ENCODE results near the gene DNALI1.
"Not testable (repeated sequence)": the region's sequence is repeated elsewhere in the genome, so short reads cannot be mapped to it uniquely, and the experiment has no call there.

The DNALI1 gene

DNA sequence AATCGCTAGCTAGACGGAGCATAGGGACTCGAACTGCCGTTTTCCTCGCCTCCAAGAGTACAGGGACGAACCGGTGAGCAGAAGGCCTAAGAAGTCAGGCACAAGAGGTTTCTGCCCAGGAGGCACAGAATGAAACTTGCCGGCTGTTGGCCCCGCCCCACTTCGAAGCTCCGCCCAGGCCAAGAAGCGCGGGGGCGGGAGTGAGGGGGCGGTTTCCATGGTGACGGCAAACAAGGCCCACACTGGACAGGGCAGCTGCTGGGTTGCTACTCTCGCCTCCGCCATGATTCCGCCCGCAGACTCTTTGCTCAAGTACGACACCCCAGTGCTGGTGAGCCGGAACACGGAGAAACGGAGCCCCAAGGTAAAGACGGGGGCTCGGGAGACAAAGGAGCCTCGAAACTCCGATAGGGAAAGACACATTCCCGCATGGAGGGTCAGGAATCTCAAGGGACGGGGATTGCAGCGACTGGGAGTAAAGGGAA, at the start of gene DNALI1:
DNALI1 (plus strand) TSS at position 229 of the 485 bp plus-strand sequence; CDS start at position 284, 55 bp downstream.
- no peak for DNase-seq (ENCODE audit: low read depth in 1 of 2, low spot score in 1 of 2)

DNA sequence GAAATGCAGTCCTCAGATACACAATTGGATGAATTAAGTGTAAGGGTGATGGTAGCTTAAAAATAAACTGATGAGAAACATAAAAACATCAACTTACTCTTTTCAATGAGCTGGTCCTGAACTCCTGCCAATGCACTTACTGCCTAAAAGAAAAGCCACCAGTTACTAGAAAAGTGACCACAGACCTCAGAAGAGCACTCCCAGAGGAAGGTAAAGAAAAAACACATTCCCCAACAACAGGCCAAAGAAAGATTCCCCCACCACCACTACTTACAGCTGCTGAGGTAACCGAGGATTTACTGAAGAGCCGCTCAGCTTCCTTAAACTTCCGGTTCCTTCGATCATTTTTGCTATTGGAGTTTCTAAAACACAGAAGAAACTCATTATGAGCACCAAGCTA, 47.6 kb upstream of the DNALI1 start:
- no peak for DNase-seq (ENCODE audit: low read depth in 1 of 2, low spot score in 1 of 2)

GRCh38 chr1:37513795-37514349, 42.9 kb upstream of the DNALI1 start:
- peak in 1 of 2 donors; percentile 50 for DNase-seq (ENCODE audit: low read depth in 1 of 2, low spot score in 1 of 2)

GRCh38 chr1:37514350-37515184, 42.2 kb upstream of the DNALI1 start, which contains the start of gene MEAF6:
MEAF6 (minus strand) TSS chr1:37514766; CDS start chr1:37514746, 20 bp downstream.
- DNase-seq (ENCODE audit: low read depth in 1 of 2, low spot score in 1 of 2) = peak; percentile 64 to 81

- DNase-seq (ENCODE audit: low read depth in 1 of 2, low spot score in 1 of 2) = no peak
Measured at GRCh38 chr1:37515185-37516034, 41.3 kb upstream of the DNALI1 start.

GRCh38 chr1:37517569-37517968, 39.2 kb upstream of the DNALI1 start:
- DNase-seq (ENCODE audit: low read depth in 1 of 2, low spot score in 1 of 2) = no peak

DNA sequence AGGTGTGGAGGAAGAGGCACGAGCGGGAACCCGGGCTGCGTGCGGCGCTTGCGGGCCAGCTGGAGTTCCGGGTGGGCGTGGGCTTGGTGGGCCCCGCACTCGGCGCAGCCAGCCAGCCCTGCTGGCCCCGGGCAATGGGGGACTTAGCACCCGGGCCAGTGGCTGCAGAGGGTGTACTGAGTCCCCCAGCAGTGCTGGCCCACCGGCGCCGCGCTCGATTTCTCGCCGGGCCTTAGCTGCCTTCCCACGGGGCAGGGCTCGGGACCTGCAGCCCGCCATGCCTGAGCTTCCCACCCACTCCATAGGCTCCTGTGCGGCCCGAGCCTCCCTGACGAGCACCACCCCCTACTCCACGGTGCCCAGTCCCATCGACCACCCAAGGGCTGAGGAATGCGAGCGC, 38.5 kb upstream of the DNALI1 start:
- not testable (repeated sequence) for DNase-seq (ENCODE audit: low read depth in 1 of 2, low spot score in 1 of 2)

- DNase-seq (ENCODE audit: low read depth in 1 of 2, low spot score in 1 of 2) = peak in 1 of 2 donors; percentile 4
Measured at GRCh38 chr1:37518929-37519328, 37.8 kb upstream of the DNALI1 start.

DNA sequence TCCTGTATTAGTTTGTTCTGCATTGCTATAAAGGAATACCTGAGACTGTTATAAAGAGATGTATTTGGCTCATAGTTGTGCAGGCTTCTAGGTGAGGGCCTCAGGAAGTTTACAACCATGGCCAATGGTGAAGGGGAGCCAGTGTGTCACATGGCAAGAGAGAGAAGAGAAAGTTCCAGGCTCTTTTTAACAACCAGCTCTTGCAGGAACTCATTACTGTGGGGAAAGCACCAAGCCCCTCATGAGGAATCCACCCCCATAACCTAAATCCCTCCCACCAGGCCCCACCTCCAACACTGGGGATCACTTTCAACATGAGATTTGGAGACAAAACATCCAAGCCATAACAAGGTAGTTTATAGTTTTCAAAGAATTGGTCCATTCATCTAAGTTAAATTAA, 37.1 kb upstream of the DNALI1 start:
- no peak for DNase-seq (ENCODE audit: low read depth in 1 of 2, low spot score in 1 of 2)

GRCh38 chr1:37529888-37530287, 26.9 kb upstream of the DNALI1 start:
- not testable (repeated sequence) for DNase-seq (ENCODE audit: low read depth in 1 of 2, low spot score in 1 of 2)

DNA sequence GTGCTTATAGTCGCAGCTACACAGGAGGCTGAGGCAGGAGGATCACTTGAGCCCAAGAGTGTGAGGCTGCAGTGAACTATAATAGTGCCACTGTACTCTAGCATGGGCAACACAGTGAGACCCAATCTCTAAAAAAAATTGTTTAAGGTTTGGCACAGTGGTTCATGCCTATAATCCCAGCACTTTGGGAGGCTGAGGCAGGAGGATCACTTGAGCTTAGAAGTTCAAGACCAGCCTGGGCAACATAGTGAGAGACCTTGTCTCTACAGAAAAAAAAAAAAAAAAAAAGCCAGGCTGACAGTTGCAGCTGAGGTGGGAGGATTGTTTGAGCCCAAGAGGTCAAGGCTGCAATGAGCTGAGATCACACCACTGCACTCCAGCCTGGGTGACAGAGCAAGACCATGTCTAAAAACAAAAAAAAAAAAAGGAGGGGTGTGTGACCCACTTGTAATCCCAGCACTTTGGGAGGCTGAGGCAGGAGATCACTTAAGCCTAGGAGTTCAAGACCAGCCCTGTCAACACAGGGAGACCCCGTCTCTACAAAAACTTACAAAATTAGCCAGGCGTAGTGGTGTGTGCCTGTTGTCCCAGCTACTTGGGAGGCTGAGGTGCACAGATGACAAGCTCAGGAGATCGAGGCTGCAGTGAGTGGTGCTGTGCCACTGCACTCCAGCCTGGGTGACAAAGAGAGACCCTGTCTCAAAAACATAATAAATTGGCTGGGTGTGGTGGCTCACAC, 24.2 kb upstream of the DNALI1 start:
- not testable (repeated sequence) for DNase-seq (ENCODE audit: low read depth in 1 of 2, low spot score in 1 of 2)

DNA sequence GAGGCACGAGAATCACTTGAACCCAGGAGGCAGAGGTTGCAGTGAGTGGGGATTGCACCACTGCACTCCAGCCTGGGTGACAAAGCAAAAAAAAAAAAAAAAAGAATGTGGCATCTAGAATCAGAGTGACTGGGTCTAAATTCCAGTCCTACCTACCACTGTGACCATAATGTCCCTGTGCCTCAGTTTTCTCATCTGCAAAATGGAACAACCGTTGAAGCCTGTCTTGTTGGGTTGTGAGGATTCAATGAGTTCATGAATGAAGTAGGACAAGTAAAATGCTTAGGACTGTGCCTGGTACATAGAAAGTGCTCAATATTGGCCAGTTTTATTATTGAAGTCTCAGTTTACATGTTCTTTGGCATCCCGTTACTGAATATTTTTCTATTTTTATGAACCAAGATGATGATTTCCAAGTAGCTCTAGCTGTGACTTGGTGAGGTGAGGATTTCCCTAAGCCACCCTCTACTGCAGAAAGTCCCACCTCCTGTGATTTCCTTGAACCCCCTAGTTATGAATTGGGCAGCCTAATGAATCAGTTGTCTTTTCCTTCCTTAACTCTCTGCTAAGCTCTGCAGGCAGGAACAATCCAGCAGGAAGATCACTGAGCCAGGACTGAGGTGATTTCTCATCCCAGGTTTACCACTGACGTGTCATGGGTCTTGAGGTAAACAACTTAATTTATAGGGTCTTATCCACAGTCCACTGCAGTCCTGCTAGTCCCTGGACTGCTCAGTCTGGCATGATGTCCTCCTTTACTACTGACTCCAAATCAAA, 23.2 kb upstream of the DNALI1 start:
- no peak for DNase-seq (ENCODE audit: low read depth in 1 of 2, low spot score in 1 of 2)

GRCh38 chr1:37537378-37537777, 19.4 kb upstream of the DNALI1 start:
- no peak for DNase-seq (ENCODE audit: low read depth in 1 of 2, low spot score in 1 of 2)

- DNase-seq (ENCODE audit: low read depth in 1 of 2, low spot score in 1 of 2) = not testable (repeated sequence)
Measured at GRCh38 chr1:37539154-37539553, 17.6 kb upstream of the DNALI1 start.

DNA sequence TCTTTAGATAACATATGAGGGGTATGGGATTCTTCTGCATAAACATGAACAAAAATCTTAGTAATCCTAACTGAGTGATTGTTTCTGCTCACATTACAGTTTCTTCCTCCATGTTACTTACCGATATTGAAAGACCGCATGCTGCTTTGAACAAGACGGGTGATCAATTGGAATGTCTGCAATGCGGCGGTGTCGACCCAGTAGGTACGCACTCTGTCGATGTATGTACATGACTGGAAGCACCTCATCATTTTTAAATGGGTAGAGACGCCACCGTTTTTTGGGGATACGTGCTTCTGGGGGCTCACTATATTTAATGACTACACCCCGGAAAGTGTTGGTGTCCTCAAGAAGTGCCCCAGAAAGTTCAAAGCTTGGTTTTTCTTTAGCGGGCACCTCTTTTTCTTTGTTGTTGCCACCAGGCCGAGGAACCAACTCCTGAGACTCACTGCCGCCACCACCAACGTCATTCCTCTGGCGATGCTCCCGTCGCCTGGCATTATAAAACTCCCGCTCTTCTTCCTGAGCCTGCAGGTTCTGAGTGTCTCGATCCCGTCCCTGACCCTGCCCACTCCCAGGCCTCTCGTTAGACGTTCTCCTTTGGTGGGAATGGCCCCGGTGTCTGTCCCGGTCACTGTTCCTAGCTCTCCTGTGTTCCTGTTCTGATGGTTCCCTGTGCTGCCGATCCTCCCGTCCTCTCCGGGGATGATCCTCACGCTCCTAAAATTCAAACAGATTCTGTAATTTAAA, 16.5 kb upstream of the DNALI1 start:
- DNase-seq (ENCODE audit: low read depth in 1 of 2, low spot score in 1 of 2) = no peak

- DNase-seq (ENCODE audit: low read depth in 1 of 2, low spot score in 1 of 2) = no peak
Measured at GRCh38 chr1:37544530-37544929, 12.2 kb upstream of the DNALI1 start.

- DNase-seq (ENCODE audit: low read depth in 1 of 2, low spot score in 1 of 2) = no peak
Measured at GRCh38 chr1:37545019-37545418, 11.7 kb upstream of the DNALI1 start.

- DNase-seq (ENCODE audit: low read depth in 1 of 2, low spot score in 1 of 2) = no peak
Measured at GRCh38 chr1:37549341-37549740, 7.4 kb upstream of the DNALI1 start.

DNA sequence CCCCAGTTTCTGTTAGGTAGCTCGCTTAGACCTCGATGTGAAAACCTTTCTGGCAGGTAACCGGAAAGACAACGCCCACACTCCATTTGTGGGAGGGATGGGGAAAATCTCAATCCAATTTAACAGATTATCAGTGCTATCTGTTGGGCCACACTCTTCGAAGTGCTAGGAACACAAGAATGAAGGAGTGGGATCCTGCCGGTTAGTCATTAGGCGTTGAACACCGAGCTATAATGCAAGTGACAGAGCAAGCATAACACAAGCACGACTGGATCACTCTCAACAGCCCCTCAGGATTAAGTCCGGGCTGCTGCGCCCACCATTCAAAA, 3.2 kb upstream of the DNALI1 start:
- DNase-seq (ENCODE audit: low read depth in 1 of 2, low spot score in 1 of 2) = no peak

Data from activated T-helper 1 cell treated with anti-CD3 and anti-CD28 coated beads, Interleukin-2, amount 50 U/mL, for 16 hours (primary cell).